Ascending aorta (tissue), 2 donors: ENCODE data around the gene SMR3A. TPM values are rescaled to one million over a fixed set of nuclear protein-coding genes. Genes with fewer than 3 reads are reported as not detected.

Source experiments
- DNase-seq, 2 donors: peaks; one replicate each; pipeline ENCODE4 v3.0.0-alpha.2; 2019; ENCODE audit warnings: low spot score in 2 of 2
- H3K27ac ChIP-seq, 2 donors: fragments of 200-600 bp; sonication (generic); one replicate each; pipeline ENCODE4 v1.5.1; 2016 to 2017; ENCODE audit warnings: mild to moderate bottlenecking in 1 of 2
- H3K27me3 ChIP-seq: fragments of 200-600 bp; sonication (generic); one replicate; pipeline ENCODE4 v1.5.1; 2017
- H3K36me3 ChIP-seq, 2 donors: fragments of 200-600 bp; sonication (generic); one replicate each; pipeline ENCODE4 v1.5.1; 2016
- H3K4me1 ChIP-seq, 2 donors: fragments of 200-600 bp; sonication (generic); one replicate each; pipeline ENCODE4 v1.5.1; 2016 to 2017; ENCODE audit warnings: mild to moderate bottlenecking in 1 of 2
- H3K4me3 ChIP-seq, 2 donors: fragments of 200-600 bp; sonication (generic); one replicate each; pipeline ENCODE4 v1.5.1; 2016 to 2017; ENCODE audit warnings: mild to moderate bottlenecking in 1 of 2
- H3K9me3 ChIP-seq, 2 donors: fragments of 200-600 bp; sonication (generic); one replicate each; pipeline ENCODE4 v1.5.1; 2016
- CTCF ChIP-seq, 3 experiments: fragments of 200-600 bp in 2 of 3; fragments of 450-650 bp in 1 of 3; sonication (generic) in 2 of 3; IDR thresholded peaks; one replicate each; pipeline ENCODE4 v1.5.1; 2016 to 2019; ENCODE audit warnings: antibody characterized with exemption in 3 of 3, mild to moderate bottlenecking in 1 of 3, moderate library complexity in 1 of 3
- intact Hi-C: fragments of 100-400 bp; cut with DNase I; formaldehyde crosslinking; loops from one replicate; pipeline ENCODE4 v1.15.1; 2023
- total RNA-seq: library from RNA; depleted of rRNA; stranded (reverse); fragments of >200 nt; gene quantifications from one replicate; pipeline ENCODE4 v1.1.0, GENCODE V29; 2016

The SMR3A gene
- total RNA-seq, 1 donor from 2014 or later = not detected

GRCh38 chr4:70397580-70397979, 37.0 kb downstream of the SMR3A start, which contains the start of gene OPRPN:
Gene OPRPN, plus strand, starts transcription at chr4:70397940. Its CDS starts 1,346 bp downstream, at chr4:70399286.
- Histone ChIP-seq H3K27ac (no peak within 1 kb of the TSS), H3K9me3 (no peaks in the 10 kb centered on the region), H3K27me3 (no peaks in the 10 kb centered on the region), H3K36me3 (no peaks in the 10 kb centered on the region), H3K4me1 (no peaks in the 10 kb centered on the region), H3K4me3 (no peak within 1 kb of the TSS)
- TF ChIP-seq CTCF (IDR thresholded peaks at IDR 0.05) = no peak
- no peak for DNase-seq
- intact Hi-C loops = no loop called here

DNA sequence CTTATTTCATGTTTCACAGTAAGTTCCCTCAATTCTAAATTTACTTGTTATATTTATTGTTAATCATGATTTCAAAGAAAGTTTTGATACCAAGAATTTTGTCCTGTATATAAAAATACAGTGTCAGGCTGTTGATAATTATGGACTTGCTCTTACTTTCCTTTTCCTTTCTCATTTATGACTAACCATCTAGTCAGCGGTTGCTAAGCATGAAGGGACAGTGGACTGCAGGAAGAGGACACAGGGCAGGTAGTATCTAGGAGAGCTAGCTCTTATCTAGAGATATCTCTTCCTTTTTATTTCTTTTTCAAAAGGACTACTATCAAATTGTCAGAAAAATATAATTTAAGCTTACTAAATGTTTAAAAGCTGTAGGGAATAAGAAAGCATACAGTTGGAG, 38.8 kb downstream of the SMR3A start:
- no peak for TF ChIP-seq CTCF (IDR thresholded peaks at IDR 0.05)
- H3K27me3 ChIP-seq = no peaks in the 10 kb centered on the region
- intact Hi-C loops = no loop called here
- no peak overlapping the region for H3K4me3 ChIP-seq
- no peaks in the 10 kb centered on the region for H3K36me3 ChIP-seq
- H3K4me1 ChIP-seq = no peaks in the 10 kb centered on the region
- H3K9me3 ChIP-seq = no peaks in the 10 kb centered on the region
- DNase-seq = no peak
- no peak overlapping the region for H3K27ac ChIP-seq

DNA sequence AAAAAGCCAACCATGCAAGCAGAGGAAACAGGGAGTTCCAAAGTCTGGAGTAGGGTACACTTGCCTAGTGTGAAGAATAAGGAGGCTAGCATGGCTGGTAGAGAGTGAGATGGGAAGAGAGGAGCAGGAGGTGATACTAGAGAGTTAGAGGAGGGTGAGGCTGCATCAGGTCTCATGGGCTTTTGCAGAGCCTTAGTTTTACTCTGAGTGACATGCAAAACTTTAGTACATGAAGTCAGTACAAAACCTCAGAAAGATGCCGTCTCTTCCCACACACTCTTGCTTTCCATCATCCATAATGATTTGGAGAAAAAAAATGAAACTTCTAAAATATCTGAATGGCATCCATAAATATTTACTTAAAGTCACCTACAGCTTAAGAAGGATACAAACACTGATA, 42.2 kb downstream of the SMR3A start:
- TF ChIP-seq CTCF (IDR thresholded peaks at IDR 0.05) = no peak
- DNase-seq = no peak
- Histone ChIP-seq H3K36me3 (no peaks in the 10 kb centered on the region), H3K27me3 (no peaks in the 10 kb centered on the region), H3K4me3 (no peak overlapping the region), H3K9me3 (no peaks in the 10 kb centered on the region), H3K27ac (no peak overlapping the region), H3K4me1 (no peaks in the 10 kb centered on the region)
- intact Hi-C loops = no loop called here

DNA sequence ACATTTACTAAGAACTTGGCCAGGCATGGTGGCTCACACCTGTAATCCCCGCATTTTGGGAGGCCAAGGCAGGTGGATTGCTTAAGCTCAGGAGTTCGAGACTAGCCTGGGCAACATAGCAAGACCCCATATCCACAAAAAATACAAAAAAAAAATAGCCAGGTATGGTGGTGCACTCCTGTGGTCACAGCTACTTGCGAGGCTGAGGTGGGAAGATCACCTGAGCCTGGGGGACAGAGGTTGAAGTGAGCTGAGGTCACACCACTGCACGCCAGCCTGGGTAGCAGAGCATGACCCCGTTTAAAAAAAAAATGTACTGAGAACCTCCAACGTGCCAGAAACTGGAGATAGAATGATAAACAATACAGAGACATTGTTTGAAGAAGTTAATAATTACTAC, 45.2 kb downstream of the SMR3A start:
- Histone ChIP-seq H3K36me3 (no peaks in the 10 kb centered on the region), H3K27me3 (no peaks in the 10 kb centered on the region), H3K4me3 (no peak overlapping the region), H3K9me3 (no peaks in the 10 kb centered on the region), H3K27ac (no peak overlapping the region), H3K4me1 (no peaks in the 10 kb centered on the region)
- intact Hi-C loops = no loop called here
- no peak for DNase-seq
- no peak for TF ChIP-seq CTCF (IDR thresholded peaks at IDR 0.05)

Other genes starting within 250 kb of the SMR3A start
- gene PRR27, start 206.5 kb upstream of the SMR3A start, total RNA-seq = not detected
- not detected for gene ODAM, start 165.0 kb upstream of the SMR3A start, total RNA-seq
- gene FDCSP, start 134.6 kb upstream of the SMR3A start, total RNA-seq = not detected
- gene CSN3, start 118.2 kb upstream of the SMR3A start, total RNA-seq = not detected
- gene CABS1, start 25.8 kb upstream of the SMR3A start, total RNA-seq = not detected
- not detected for gene SMR3B, start 22.4 kb downstream of the SMR3A start, total RNA-seq
- not detected for gene OPRPN, start 37.2 kb downstream of the SMR3A start, total RNA-seq
- not detected for gene MUC7, start 111.4 kb downstream of the SMR3A start, total RNA-seq
- not detected for gene AMTN, start 157.8 kb downstream of the SMR3A start, total RNA-seq
- gene AMBN, start 231.5 kb downstream of the SMR3A start, total RNA-seq = not detected